Right atrium auricular region (tissue), 2 donors: ENCODE data around the gene RTKN2. TPM values are rescaled to one million over a fixed set of nuclear protein-coding genes. Genes with fewer than 3 reads are reported as not detected.

Experiments
- DNase-seq: peaks from one replicate; pipeline ENCODE4 v3.0.0-alpha.2; 2019; ENCODE audit warnings: low spot score
- H3K27ac ChIP-seq, 2 donors: fragments of 200-600 bp; sonication (generic); 1 replicate in 1 of 2; 2 replicates in 1 of 2; pipeline ENCODE4 v1.5.1; 2016 to 2019
- H3K27me3 ChIP-seq, 2 donors: fragments of 200-600 bp; sonication (generic); one replicate each; pipeline versions ENCODE4 v1.5.1 to v1.6.0; 2017 to 2019
- H3K36me3 ChIP-seq: fragments of 200-600 bp; sonication (generic); one replicate; pipeline ENCODE4 v1.5.1; 2016
- H3K4me1 ChIP-seq, 2 donors: fragments of 200-600 bp; sonication (generic); one replicate each; pipeline versions ENCODE4 v1.5.1 to v1.6.0; 2017 to 2019
- H3K4me3 ChIP-seq, 2 donors: fragments of 200-600 bp; sonication (generic); 1 replicate in 1 of 2; 2 replicates in 1 of 2; pipeline ENCODE4 v1.5.1; 2017 to 2019; ENCODE audit warnings: mild to moderate bottlenecking in 1 of 2, moderate library complexity in 1 of 2
- H3K9me3 ChIP-seq, 2 donors: fragments of 200-600 bp; sonication (generic); one replicate each; pipeline ENCODE4 v1.5.1; 2019
- CTCF ChIP-seq, 2 donors: fragments of 200-600 bp; sonication (generic); IDR thresholded peaks; one replicate each; pipeline ENCODE4 v1.5.1; 2019; ENCODE audit warnings: antibody characterized with exemption in 2 of 2
- total RNA-seq, 2 donors: library from RNA; depleted of rRNA; stranded (reverse); fragments of >200 nt; gene quantifications; one replicate each; pipeline ENCODE4 v1.1.0, GENCODE V29; 2016

The RTKN2 gene
- total RNA-seq, 2 donors from 2014 or later: 0.08 to 0.15 TPM

GRCh38 chr10:62194924-62195674, 73.5 kb downstream of the RTKN2 start:
- no peaks in the 10 kb centered on the region for H3K36me3 ChIP-seq
- H3K4me3 ChIP-seq: no peak overlapping the region
- no peaks in the 10 kb centered on the region for H3K27me3 ChIP-seq
- H3K9me3 ChIP-seq: no peaks in the 10 kb centered on the region
- TF ChIP-seq CTCF (IDR thresholded peaks at IDR 0.05): no peak
- H3K4me1 ChIP-seq: no peaks in the 10 kb centered on the region
- DNase-seq: no peak
- no peak overlapping the region for H3K27ac ChIP-seq

GRCh38 chr10:62193479-62193878, 75.2 kb downstream of the RTKN2 start:
- Histone ChIP-seq H3K36me3 (no peaks in the 10 kb centered on the region), H3K9me3 (no peaks in the 10 kb centered on the region), H3K27me3 (no peaks in the 10 kb centered on the region), H3K4me1 (no peaks in the 10 kb centered on the region), H3K4me3 (no peak overlapping the region), H3K27ac (no peak overlapping the region)
- DNase-seq: no peak
- TF ChIP-seq CTCF (IDR thresholded peaks at IDR 0.05): no peak

GRCh38 chr10:62189131-62189530, 79.5 kb downstream of the RTKN2 start:
- no peak overlapping the region for H3K4me3 ChIP-seq
- no peak for TF ChIP-seq CTCF (IDR thresholded peaks at IDR 0.05)
- no peak for DNase-seq
- H3K27me3 ChIP-seq: no peaks in the 10 kb centered on the region
- no peaks in the 10 kb centered on the region for H3K36me3 ChIP-seq
- H3K4me1 ChIP-seq: no peaks in the 10 kb centered on the region
- no peaks in the 10 kb centered on the region for H3K9me3 ChIP-seq
- H3K27ac ChIP-seq: no peak overlapping the region

- no peaks in the 10 kb centered on the region for H3K4me1 ChIP-seq
- no peaks in the 10 kb centered on the region for H3K36me3 ChIP-seq
- no peak overlapping the region for H3K27ac ChIP-seq
- H3K9me3 ChIP-seq: no peaks in the 10 kb centered on the region
- H3K27me3 ChIP-seq: no peaks in the 10 kb centered on the region
- no peak overlapping the region for H3K4me3 ChIP-seq
- DNase-seq: no peak
- no peak for TF ChIP-seq CTCF (IDR thresholded peaks at IDR 0.05)
Observed at GRCh38 chr10:62188021-62188616, 80.5 kb downstream of the RTKN2 start.

- TF ChIP-seq CTCF (IDR thresholded peaks at IDR 0.05): no peak
- H3K27ac ChIP-seq: peak overlapping the region; percentile 4 to 48
Observed at GRCh38 chr10:62186999-62187675, 81.5 kb downstream of the RTKN2 start.

More at GRCh38 chr10:62186999-62187675, 81.5 kb downstream of the RTKN2 start:
- DNase-seq: no peak
- H3K4me3 ChIP-seq: no peak overlapping the region
- H3K27me3 ChIP-seq: no peaks in the 10 kb centered on the region
- H3K36me3 ChIP-seq: no peaks in the 10 kb centered on the region
- H3K9me3 ChIP-seq: no peaks in the 10 kb centered on the region
- no peaks in the 10 kb centered on the region for H3K4me1 ChIP-seq
